GM12864 (cell line): Measurements from ENCODE around the gene SLC30A2.

ENCODE experiments used
- DNase-seq: peaks from one replicate; pipeline ENCODE4 v3.0.0-alpha.2; 2011; ENCODE audit warnings: low read depth
- H3K4me3 ChIP-seq: 2 replicates; pipeline ENCODE4 v1.5.1; 2011; ENCODE audit warnings: mild to moderate bottlenecking, low read depth, low read length, control low read depth
- TF ChIP-seq, protein P1 (sequence below): IDR thresholded peaks from 2 replicates; pipeline ENCODE4 v1.5.1; 2011; ENCODE audit warnings: low read depth, mild to moderate bottlenecking, moderate library complexity, low read length, control low read depth, inconsistent platforms; ENCODE audit errors: missing control alignments

The SLC30A2 gene

DNA sequence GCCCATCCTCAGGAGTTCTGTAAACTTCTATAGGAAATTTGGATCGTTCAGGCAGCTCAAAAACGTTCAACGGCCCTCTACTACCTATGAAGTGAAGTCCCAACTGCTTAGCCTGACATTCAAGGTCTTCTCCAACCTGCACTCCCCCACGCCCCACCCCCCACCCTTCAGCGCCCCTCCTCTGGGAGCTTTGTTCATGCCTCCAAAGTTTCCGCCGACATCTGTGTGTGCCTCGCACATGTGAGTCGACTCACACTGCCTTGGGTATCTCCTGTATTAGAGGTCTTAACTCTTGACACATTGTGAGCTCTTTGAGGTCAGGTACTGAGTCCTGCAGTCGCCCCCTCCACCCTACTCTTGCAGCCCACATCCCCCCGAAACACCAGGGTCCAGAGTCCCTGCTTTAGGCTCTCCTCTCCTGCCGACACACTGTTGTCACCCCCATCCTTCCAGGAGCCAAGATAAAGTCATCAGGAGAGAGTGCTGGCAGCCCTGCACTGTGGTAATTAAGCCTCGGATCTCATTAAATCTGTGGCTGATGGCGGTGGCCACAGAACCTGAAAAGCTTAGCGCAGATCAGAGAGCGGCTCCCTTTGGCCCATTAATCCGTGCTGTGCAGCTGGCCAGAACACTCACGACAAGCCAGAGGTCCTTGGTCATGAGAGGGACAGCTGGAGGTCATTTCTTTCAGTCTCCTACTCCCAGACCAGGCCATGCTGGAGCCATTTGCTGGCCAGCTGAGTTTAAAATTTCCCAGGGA lies 46.7 kb downstream of the SLC30A2 start:
- no peak overlapping the region for H3K4me3 ChIP-seq
- DNase-seq = no peak
- TF ChIP-seq, protein P1, sequence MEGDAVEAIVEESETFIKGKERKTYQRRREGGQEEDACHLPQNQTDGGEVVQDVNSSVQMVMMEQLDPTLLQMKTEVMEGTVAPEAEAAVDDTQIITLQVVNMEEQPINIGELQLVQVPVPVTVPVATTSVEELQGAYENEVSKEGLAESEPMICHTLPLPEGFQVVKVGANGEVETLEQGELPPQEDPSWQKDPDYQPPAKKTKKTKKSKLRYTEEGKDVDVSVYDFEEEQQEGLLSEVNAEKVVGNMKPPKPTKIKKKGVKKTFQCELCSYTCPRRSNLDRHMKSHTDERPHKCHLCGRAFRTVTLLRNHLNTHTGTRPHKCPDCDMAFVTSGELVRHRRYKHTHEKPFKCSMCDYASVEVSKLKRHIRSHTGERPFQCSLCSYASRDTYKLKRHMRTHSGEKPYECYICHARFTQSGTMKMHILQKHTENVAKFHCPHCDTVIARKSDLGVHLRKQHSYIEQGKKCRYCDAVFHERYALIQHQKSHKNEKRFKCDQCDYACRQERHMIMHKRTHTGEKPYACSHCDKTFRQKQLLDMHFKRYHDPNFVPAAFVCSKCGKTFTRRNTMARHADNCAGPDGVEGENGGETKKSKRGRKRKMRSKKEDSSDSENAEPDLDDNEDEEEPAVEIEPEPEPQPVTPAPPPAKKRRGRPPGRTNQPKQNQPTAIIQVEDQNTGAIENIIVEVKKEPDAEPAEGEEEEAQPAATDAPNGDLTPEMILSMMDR = no peak

DNA sequence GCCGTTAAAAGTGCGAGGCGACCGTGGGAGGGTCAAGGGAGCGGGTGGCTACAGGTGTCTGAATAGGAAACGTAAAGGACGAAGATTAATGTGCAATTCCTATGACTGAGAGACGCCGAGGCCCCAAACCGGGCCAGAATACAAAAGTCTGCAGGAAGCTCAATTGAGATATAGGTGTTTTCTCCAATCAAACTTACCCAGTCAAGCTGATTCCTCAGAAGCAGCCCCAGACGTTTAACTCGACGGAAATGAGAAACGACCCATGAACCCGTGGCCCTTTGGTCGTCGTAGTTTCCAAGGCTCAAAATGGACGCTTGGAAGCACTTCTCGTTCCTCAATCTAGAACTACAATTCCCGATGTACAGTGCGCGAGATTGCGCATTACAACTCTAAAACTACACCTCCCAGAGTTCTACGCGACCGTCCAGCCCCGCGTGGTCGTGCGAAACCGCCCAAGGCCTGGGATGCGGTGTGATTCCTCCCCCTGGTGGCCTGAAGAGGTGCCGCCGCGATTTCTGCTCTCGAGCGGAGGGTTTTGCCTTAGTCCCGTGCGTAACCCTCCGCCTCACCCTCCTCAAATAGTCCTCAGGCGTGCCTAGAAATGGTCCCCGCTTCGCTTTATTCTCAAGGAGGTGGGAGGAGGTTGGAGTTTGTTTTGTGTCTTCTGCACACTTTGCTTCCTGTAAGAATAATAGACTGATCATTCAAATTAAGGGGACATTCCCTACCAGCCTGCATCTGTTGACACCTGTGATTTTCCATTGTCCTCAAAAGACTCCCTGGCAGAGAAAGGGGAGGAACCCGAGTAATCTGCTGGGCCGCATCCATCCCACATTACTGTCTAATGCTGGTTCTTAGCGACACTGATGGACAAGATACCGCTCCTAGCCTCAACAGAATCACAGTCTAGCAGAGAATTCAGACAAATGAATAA lies 47.8 kb downstream of the SLC30A2 start, which contains the start of gene PAFAH2:
Gene PAFAH2, minus strand, starts transcription at position 236 of the 934 bp plus-strand sequence. CDS start 7,247 bp downstream, outside the sequence.
- TF ChIP-seq, protein P1 = peak; percentile 92
- DNase-seq = peak; percentile 99
- H3K4me3 ChIP-seq = peak within 1 kb of the TSS; percentile 74

DNA sequence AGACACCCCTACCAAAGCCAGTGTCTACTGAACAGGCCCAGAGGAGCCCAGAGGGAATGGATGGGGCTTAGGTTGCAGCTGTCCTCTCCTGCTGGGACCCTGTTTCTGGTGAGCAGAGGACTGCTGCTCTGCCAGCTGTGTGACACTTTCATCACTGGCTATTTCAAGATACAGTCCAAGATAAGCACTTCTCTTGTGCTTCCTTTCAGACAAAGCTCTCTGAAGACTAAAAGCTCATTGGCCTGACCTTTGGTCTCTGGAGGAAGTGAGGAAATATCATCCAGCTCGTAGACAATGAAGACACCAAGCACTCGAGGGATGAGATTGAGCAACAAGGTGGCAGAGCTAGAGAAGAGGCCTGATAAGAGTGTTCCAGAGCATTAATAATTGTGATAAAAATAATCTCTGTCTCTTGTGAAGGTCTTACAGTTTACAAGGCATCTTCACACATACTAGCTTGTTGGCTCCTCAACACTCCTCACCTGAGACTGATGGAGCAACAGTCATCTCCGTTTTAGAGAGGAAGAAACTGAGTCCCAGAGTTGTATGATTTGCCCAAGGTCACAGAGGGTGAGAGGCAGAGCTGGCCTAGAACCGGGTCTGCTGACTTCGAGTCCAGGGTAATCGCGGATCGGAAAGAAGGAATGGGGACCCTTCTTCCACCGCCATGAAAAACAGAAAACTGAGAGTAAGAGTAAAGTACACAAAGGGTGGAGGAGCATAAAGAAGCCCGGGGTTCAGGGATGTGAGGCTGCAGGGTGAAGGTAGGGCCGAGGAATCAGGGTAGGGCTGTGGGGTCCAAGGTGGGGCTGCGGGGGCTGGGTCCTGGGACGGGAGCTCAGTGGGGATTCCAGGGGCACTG lies 48.7 kb downstream of the SLC30A2 start:
- no peak for DNase-seq
- TF ChIP-seq, protein P1 = no peak
- H3K4me3 ChIP-seq = peak overlapping the region; percentile 74

DNA sequence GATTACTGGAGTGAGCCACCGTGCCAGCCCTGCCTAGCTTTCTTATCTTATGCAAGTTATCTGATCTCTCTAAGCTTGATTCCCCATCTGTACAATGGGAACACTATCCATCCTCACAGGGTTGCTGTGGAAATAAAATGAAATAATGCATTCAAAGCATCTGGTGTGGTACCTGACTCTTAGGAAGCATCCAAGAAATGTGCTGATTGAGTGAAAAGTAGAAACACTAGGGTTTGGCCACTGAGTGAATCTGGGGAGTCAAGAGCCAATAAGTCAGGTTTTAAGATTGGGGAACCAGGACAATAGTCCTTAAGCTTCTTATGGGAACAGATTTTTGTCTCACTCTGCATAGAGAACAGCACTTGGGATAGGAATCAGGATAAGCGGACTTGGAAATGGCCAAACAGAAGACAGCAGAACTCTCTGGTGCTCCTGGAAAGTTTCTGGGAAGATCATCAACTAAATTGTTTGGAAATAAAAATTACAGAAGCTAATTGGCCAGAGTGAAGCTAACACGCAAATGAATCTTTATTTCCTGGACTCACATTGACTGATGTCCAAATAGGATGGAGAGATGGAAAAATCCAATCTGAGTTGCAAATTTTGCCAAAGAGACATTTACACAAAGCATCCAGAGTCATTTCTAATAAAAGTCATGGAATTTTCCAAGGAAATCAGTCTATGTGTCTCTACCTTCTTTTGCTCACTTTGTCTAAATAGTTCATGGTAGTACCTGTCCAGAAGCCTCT lies 51.3 kb downstream of the SLC30A2 start:
- no peak overlapping the region for H3K4me3 ChIP-seq
- DNase-seq = no peak
- TF ChIP-seq, protein P1 = no peak

DNA sequence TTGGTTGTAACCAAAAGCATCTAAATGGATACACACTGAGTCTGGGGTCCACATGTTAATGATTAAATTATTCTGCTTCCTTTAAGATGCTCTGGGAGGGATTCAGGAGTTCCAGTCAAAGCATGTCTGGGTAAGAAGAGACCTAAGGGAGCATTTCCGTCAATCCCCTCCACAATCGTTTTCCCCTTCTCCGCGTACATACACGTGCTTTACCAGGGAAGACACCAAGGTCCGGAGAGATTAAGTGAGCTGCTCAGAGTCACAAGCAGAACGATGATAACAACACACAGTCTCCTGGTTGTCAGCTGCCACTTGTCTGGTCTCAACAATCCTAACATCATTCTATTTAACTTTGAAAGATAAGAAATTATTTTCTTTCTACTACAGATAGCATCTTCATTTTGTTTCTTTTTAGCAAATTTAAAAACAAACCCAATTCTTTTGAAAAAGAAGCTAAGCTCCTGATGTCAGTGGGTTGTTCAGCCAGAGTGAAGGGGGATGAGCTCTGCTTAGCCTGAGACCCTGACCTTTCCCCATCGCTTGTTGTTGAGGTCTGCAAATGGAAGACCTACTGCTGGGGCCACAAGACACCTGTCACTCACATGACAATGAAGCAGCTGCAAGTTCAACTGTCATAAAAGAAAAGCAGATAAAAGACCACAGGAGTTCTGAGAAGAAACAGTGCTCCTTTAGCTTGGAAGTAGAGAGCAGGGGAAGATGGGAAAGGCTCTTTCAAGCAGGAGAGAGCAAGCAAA lies 52.5 kb downstream of the SLC30A2 start:
- H3K4me3 ChIP-seq = no peak overlapping the region
- TF ChIP-seq, protein P1 = no peak
- DNase-seq = no peak
